K562 (cell line): Measurements from ENCODE around the gene NQO2. TPM values are rescaled to one million over a fixed set of nuclear protein-coding genes. Genes with fewer than 3 reads are reported as not detected.

Experiments used
- AFF1 ChIP-seq, 2 experiments: fragments of 450-650 bp; IDR thresholded peaks; 2 replicates each; pipeline ENCODE4 v1.6.1; 2018; ENCODE audit warnings: mild to moderate bottlenecking in 2 of 2, low read depth in 1 of 2; ENCODE audit not compliant: partially characterized antibody in 2 of 2
- ASH1L ChIP-seq: fragments of 450-650 bp; IDR thresholded peaks from 2 replicates; pipeline ENCODE4 v1.6.1; 2018; ENCODE audit warnings: borderline replicate concordance, mild to moderate bottlenecking, low read depth; ENCODE audit not compliant: partially characterized antibody
- CREM ChIP-seq: IDR thresholded peaks from 2 replicates; pipeline ENCODE4 v1.6.1; 2014; ENCODE audit warnings: antibody characterized with exemption, low read depth
- FOXP4 ChIP-seq: sonication (generic); formaldehyde crosslinking; IDR thresholded peaks from 2 replicates; pipeline ENCODE4 v1.8.0; 2022; ENCODE audit warnings: mild to moderate bottlenecking, missing genetic modification reagents, borderline replicate concordance
- GTF2E2 ChIP-seq: fragments of 200-800 bp; sonication (Bioruptor generic); IDR thresholded peaks from 2 replicates; pipeline ENCODE4 v1.6.1; 2016; ENCODE audit warnings: missing genetic modification characterization, missing compliant biosample characterization
- HNRNPLL ChIP-seq: fragments of 200-400 bp; formaldehyde crosslinking; IDR thresholded peaks from 2 replicates; pipeline ENCODE4 v1.6.1; 2017; ENCODE audit warnings: low read length, low read depth, mild to moderate bottlenecking; ENCODE audit not compliant: poor library complexity, severe bottlenecking
- JUND ChIP-seq, 2 experiments: IDR thresholded peaks; 2 replicates in 1 of 2; 3 replicates in 1 of 2; pipeline ENCODE4 v1.6.1; 2011; ENCODE audit warnings: borderline replicate concordance in 2 of 2, low read depth in 2 of 2, low read length in 2 of 2, improper control_type of control experiment in 1 of 2, missing biosample characterization in 1 of 2, missing genetic modification characterization in 1 of 2, missing genetic modification reagents in 1 of 2
- KDM1A ChIP-seq, 2 experiments: fragments of 450-650 bp; IDR thresholded peaks; 2 replicates each; pipeline ENCODE4 v1.6.1; 2016; ENCODE audit warnings: mild to moderate bottlenecking in 2 of 2
- MAZ ChIP-seq, 2 experiments: fragments of 450-650 bp in 1 of 2; sonication (generic) in 1 of 2; formaldehyde crosslinking; IDR thresholded peaks in 1 of 2; conservative IDR thresholded peaks in 1 of 2; 2 replicates each; pipeline versions ENCODE4 v1.4.0 to v1.5.0; 2020; ENCODE audit warnings: mild to moderate bottlenecking in 1 of 2, missing genetic modification reagents in 1 of 2
- NFE2L1 ChIP-seq: fragments of 450-650 bp; IDR thresholded peaks from 2 replicates; pipeline ENCODE4 v1.6.1; 2016; ENCODE audit warnings: missing genetic modification characterization, low read depth, mild to moderate bottlenecking, missing compliant biosample characterization, moderate library complexity, borderline replicate concordance
- POLR2AphosphoS5 ChIP-seq: IDR thresholded peaks from 2 replicates; pipeline ENCODE4 v1.6.1; 2011; ENCODE audit warnings: mild to moderate bottlenecking, low read depth, low read length, moderate library complexity; ENCODE audit not compliant: control insufficient read depth, insufficient read depth
- TCF3 ChIP-seq: sonication (generic); formaldehyde crosslinking; IDR thresholded peaks from 2 replicates; pipeline ENCODE4 v1.4.0; 2020; ENCODE audit warnings: mild to moderate bottlenecking, missing genetic modification reagents
- TCF7 ChIP-seq: sonication (generic); IDR thresholded peaks from 2 replicates; pipeline ENCODE4 v1.6.1; 2016; ENCODE audit warnings: antibody characterized with exemption, borderline replicate concordance
- UBTF ChIP-seq, 2 experiments: IDR thresholded peaks; 2 replicates each; pipeline ENCODE4 v1.6.1; 2012; ENCODE audit warnings: improper control_type of control experiment in 2 of 2, low read depth in 2 of 2, low read length in 2 of 2, borderline replicate concordance in 1 of 2
- ZBED1 ChIP-seq: IDR thresholded peaks from 2 replicates; pipeline ENCODE4 v1.6.1; 2014
- ZEB2 ChIP-seq: fragments of 450-650 bp; IDR thresholded peaks from 2 replicates; pipeline ENCODE4 v1.6.1; 2016
- ZNF3 ChIP-seq: fragments of 250-450 bp; sonication (Bioruptor Pico); IDR thresholded peaks from 2 replicates; pipeline ENCODE4 v1.5.0; 2021; ENCODE audit warnings: mild to moderate bottlenecking, moderate library complexity
- ZZZ3 ChIP-seq: fragments of 450-650 bp; IDR thresholded peaks from 2 replicates; pipeline ENCODE4 v1.6.1; 2016; ENCODE audit warnings: antibody characterized with exemption, mild to moderate bottlenecking, moderate library complexity
- polyA plus RNA-seq, 8 experiments: library from polyadenylated mRNA; depleted of rRNA in 4 of 8; stranded (reverse) in 5 of 8; unstranded in 3 of 8; fragments of >200 nt; fragmentation: Nextera tagmentation in 2 of 8; fragmentation: Illumina TruSeq in 1 of 8; extraction: Ambion mirVana in 2 of 8; extraction: Trizol in 1 of 8; gene quantifications; 2 replicates each; pipeline versions ENCODE4 v1.2.1 to v1.2.3, GENCODE V29; 2011 to 2014; ENCODE audit warnings: inconsistent platforms in 1 of 8, missing spikeins in 1 of 8
- total RNA-seq, 7 experiments: library from RNA; depleted of rRNA in 6 of 7; stranded (reverse); fragments of >200 nt in 6 of 7; fragmentation: Illumina TruSeq in 2 of 7; extraction: Trizol in 2 of 7; gene quantifications; 2 replicates each; pipeline versions ENCODE4 v1.2.1 to v1.2.3, GENCODE V29; 2011 to 2021; ENCODE audit warnings: low replicate concordance in 1 of 7

Gene NQO2
- total and polyA plus RNA-seq, 9 of the 15 experiments (the other 6 are each of a cell fraction or from before 2014, with no cell fraction given) = 54.6 to 214 (median 116) TPM

- TF ChIP-seq FOXP4 (CRISPR knock-in tag) (no peak), GTF2E2 (tag) (no peak), POLR2AphosphoS5 (peak; percentile 55; the same call in 1 of the 2 replicates), ZZZ3 (no peak), AFF1 (IDR thresholded peaks at IDR 0.05; ENCODE audit: low read depth in 1 of 2, partially characterized antibody in 2 of 2) (no peak), ZNF3 (CRISPR knock-in tag) (no peak), NFE2L1 (no peak), ZBED1 (peak; percentile 73; the same call in 1 of the 2 replicates), HNRNPLL (no peak), MAZ (CRISPR knock-in tag; conservative IDR thresholded peaks at IDR 0.05 in 1 of 2, IDR thresholded peaks at IDR 0.05 in 1 of 2) (no peak), UBTF (IDR thresholded peaks at IDR 0.05; ENCODE audit: borderline replicate concordance in 1 of 2, low read depth in 2 of 2, low read length in 2 of 2) (no peak), ZEB2 (0 out of 2 replicates have a peak, but pooled peaks have one; percentile 20), JUND (IDR thresholded peaks at IDR 0.05; ENCODE audit: borderline replicate concordance, low read depth, low read length) (0 out of 2 replicates have a peak, but pooled peaks have one; percentile 2), JUND (tag; IDR thresholded peaks at IDR 0.05; ENCODE audit: borderline replicate concordance, low read depth, low read length) (no peak; the same call in 2 of the 3 replicates), CREM (peak; percentile 43; the same call in 1 of the 2 replicates), TCF3 (CRISPR knock-in tag) (peak; percentile 44; the same call in 1 of the 2 replicates), ASH1L (peak; percentile 19), KDM1A (IDR thresholded peaks at IDR 0.05) (peak; percentile 70 to 72; a peak in 3 of 4 replicates), TCF7 (no peak)
Measured at GRCh38 chr6:2970034-2970685, 29.5 kb upstream of the NQO2 start (continued).
